ENCODE data around the gene KANSL1. TPM values are rescaled to one million over a fixed set of nuclear protein-coding genes. Genes with fewer than 3 reads are reported as not detected.

Gene KANSL1
- total and polyA plus RNA-seq, 10 of the 15 experiments (the other 5 are each of a cell fraction or from before 2014, with no cell fraction given) = 4.7 to 60.6 (median 28.0) TPM

DNA sequence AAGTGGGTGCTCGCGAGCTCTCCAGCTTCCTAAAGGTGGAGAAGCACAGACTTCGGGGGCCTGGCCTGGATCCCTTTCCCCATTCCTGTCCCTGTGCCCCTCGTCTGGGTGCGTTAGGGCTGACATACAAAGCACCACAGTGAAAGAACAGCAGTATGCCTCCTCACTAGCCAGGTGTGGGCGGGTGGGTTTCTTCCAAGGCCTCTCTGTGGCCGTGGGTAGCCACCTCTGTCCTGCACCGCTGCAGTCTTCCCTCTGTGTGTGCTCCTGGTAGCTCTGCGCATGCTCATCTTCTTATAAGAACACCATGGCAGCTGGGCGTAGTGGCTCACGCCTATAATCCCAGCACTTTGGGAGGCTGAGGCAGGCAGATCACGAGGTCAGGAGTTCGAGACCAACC lies 196.1 kb downstream of the KANSL1 start:
- no TSS peak for BruUV-seq (replicated peaks)
- in situ Hi-C loops (cut with MboI) = no loop called here
- Histone ChIP-seq H3K27ac (ENCODE audit: control insufficient read depth, insufficient read depth) (no peak overlapping the region), H3K4me2 (ENCODE audit: control insufficient read depth, insufficient read depth) (no peak overlapping the region), H3K4me1 (ENCODE audit: control insufficient read depth, insufficient read depth, low read length) (no peaks in the 10 kb centered on the region), H3K9me3 (replicated peaks; ENCODE audit: control insufficient read depth, insufficient read depth, low read length) (no peaks in the 10 kb centered on the region), H3K4me3 (no peak overlapping the region), H3K79me2 (ENCODE audit: control insufficient read depth, insufficient read depth, low read length) (no peaks in the 10 kb centered on the region), H4K20me1 (ENCODE audit: control insufficient read depth, insufficient read depth) (no peaks in the 10 kb centered on the region), H2AFZ (ENCODE audit: control insufficient read depth, low read depth, low read length) (no peak overlapping the region), H3K27me3 (replicated peaks in 1 of 2; ENCODE audit: control insufficient read depth in 2 of 2, insufficient read depth in 2 of 2, low read length in 1 of 2) (no peaks in the 10 kb centered on the region), H3K9ac (ENCODE audit: control insufficient read depth, insufficient read depth, low read length) (no peak overlapping the region), H3K36me3 (ENCODE audit: control insufficient read depth in 2 of 2, insufficient read depth in 2 of 2, low read length in 1 of 2) (no peaks in the 10 kb centered on the region)
- TF ChIP-seq CREB1 (IDR thresholded peaks at IDR 0.05; ENCODE audit: low read depth) (no peak), KLF5 (IDR thresholded peaks at IDR 0.05; ENCODE audit: partially characterized antibody) (no peak), NFXL1 (IDR thresholded peaks at IDR 0.05; ENCODE audit: borderline replicate concordance) (no peak), HDAC6 (IDR thresholded peaks at IDR 0.05; ENCODE audit: unreplicated experiment) (no peak), EED (IDR thresholded peaks at IDR 0.05; ENCODE audit: low read depth) (no peak), CBX3 (IDR thresholded peaks at IDR 0.05; ENCODE audit: borderline replicate concordance, low read depth) (no peak), ZBTB33 (IDR thresholded peaks at IDR 0.05) (no peak), SMAD5 (IDR thresholded peaks at IDR 0.05; ENCODE audit: low read depth) (no peak), ATF2 (IDR thresholded peaks at IDR 0.05; ENCODE audit: low read length) (no peak), E4F1 (IDR thresholded peaks at IDR 0.05; ENCODE audit: borderline replicate concordance, partially characterized antibody) (no peak)
- no peak for DNase-seq (ENCODE audit: low read depth, low spot score)
- intact Hi-C loops (cut with micrococcal nuclease; ENCODE audit: unreplicated experiment) = no loop called here
- no peak for FAIRE-seq
- RAD21 ChIA-PET (ENCODE audit: unreplicated experiment) = no interaction called here
- CTCF ChIA-PET = no interaction called here
- POLR2A ChIA-PET = no interaction called here
- no peak for ATAC-seq
- 43% methylated on average over 13 of the region's 13 CpGs for WGBS (ENCODE audit: insufficient coverage, insufficient replicate concordance, low lambda C conversion rate, missing lambda C conversion rate)
- SMC1A ChIA-PET (ENCODE audit: uncharacterized antibody, unreplicated experiment) = no interaction called here
